ENCODE data around the gene WNK4.
A peak's percentile ranks its signal among the peaks of the same experiment; 100 is the strongest.

Gene WNK4

GRCh38 chr17:42797067-42798007 is 16.9 kb downstream of the WNK4 start:
- 94 to 95% methylated on average over 10 of the region's 10 CpGs for WGBS, 2 experiments
- Histone ChIP-seq H3K36me3 (ENCODE audit: control insufficient read depth, insufficient read depth, low read length) (no peaks in the 10 kb centered on the region), H3K27ac (ENCODE audit: insufficient read depth, low read depth, low read length, poor library complexity, severe bottlenecking) (no peak overlapping the region), H3K9me3 (ENCODE audit: control insufficient read depth, low read length) (no peaks in the 10 kb centered on the region), H3K4me1 (ENCODE audit: control insufficient read depth, insufficient read depth, low read length) (peaks cover 6% of the 10 kb centered on the region), H3K27me3 (ENCODE audit: control insufficient read depth, insufficient read depth, low read length, poor library complexity, severe bottlenecking) (peaks cover 13% of the 10 kb centered on the region), H3K4me3 (ENCODE audit: insufficient read depth, low read depth, low read length) (peak overlapping the region; percentile 89)

- Histone ChIP-seq H3K36me3 (ENCODE audit: control insufficient read depth, insufficient read depth, low read length) (no peaks in the 10 kb centered on the region), H3K27ac (ENCODE audit: insufficient read depth, low read depth, low read length, poor library complexity, severe bottlenecking) (no peak overlapping the region), H3K9me3 (ENCODE audit: control insufficient read depth, low read length) (no peaks in the 10 kb centered on the region), H3K4me1 (ENCODE audit: control insufficient read depth, insufficient read depth, low read length) (peaks cover 6% of the 10 kb centered on the region), H3K4me3 (ENCODE audit: insufficient read depth, low read depth, low read length) (peak overlapping the region; percentile 89), H3K27me3 (ENCODE audit: control insufficient read depth, insufficient read depth, low read length, poor library complexity, severe bottlenecking) (peaks cover 13% of the 10 kb centered on the region)
- 46 to 47% methylated on average over 10 of the region's 10 CpGs for WGBS, 2 experiments
Observed at GRCh38 chr17:42798011-42798382, 17.6 kb downstream of the WNK4 start.

- H3K27ac ChIP-seq (ENCODE audit: insufficient read depth, low read depth, low read length, poor library complexity, severe bottlenecking): no peak within 1 kb of the TSS
- WGBS, 2 experiments: 30% methylated on average over 66 of the region's 66 CpGs
- H3K4me1 ChIP-seq (ENCODE audit: control insufficient read depth, insufficient read depth, low read length): peaks cover 6% of the 10 kb centered on the region
- H3K9me3 ChIP-seq (ENCODE audit: control insufficient read depth, low read length): no peaks in the 10 kb centered on the region
- no peaks in the 10 kb centered on the region for H3K36me3 ChIP-seq (ENCODE audit: control insufficient read depth, insufficient read depth, low read length)
- H3K27me3 ChIP-seq (ENCODE audit: control insufficient read depth, insufficient read depth, low read length, poor library complexity, severe bottlenecking): peaks cover 13% of the 10 kb centered on the region
- peak within 1 kb of the TSS; percentile 89 for H3K4me3 ChIP-seq (ENCODE audit: insufficient read depth, low read depth, low read length)
Observed at GRCh38 chr17:42798383-42799380, 18.3 kb downstream of the WNK4 start, which contains the start of the genes CNTD1 and COA3. TSS of gene CNTD1 (plus strand) at chr17:42798861. CDS start at chr17:42799068, 207 bp downstream. TSS of gene COA3 (minus strand) at chr17:42798704. CDS start at chr17:42798681, 23 bp downstream.

GRCh38 chr17:42803074-42803883 is 22.9 kb downstream of the WNK4 start:
- WGBS, 2 experiments: 90 to 100% methylated on average over 2 of the region's 2 CpGs
- no peak overlapping the region for H3K27ac ChIP-seq (ENCODE audit: insufficient read depth, low read depth, low read length, poor library complexity, severe bottlenecking)
- no peaks in the 10 kb centered on the region for H3K4me1 ChIP-seq (ENCODE audit: control insufficient read depth, insufficient read depth, low read length)
- peaks cover 18% of the 10 kb centered on the region for H3K27me3 ChIP-seq (ENCODE audit: control insufficient read depth, insufficient read depth, low read length, poor library complexity, severe bottlenecking)
- no peak overlapping the region for H3K4me3 ChIP-seq (ENCODE audit: insufficient read depth, low read depth, low read length)
- no peaks in the 10 kb centered on the region for H3K9me3 ChIP-seq (ENCODE audit: control insufficient read depth, low read length)
- no peaks in the 10 kb centered on the region for H3K36me3 ChIP-seq (ENCODE audit: control insufficient read depth, insufficient read depth, low read length)

GRCh38 chr17:42804918-42805367 is 24.5 kb downstream of the WNK4 start:
- 90 to 91% methylated on average over 1 of the region's 1 CpG for WGBS, 2 experiments
- H3K36me3 ChIP-seq (ENCODE audit: control insufficient read depth, insufficient read depth, low read length): no peaks in the 10 kb centered on the region
- peaks cover 12% of the 10 kb centered on the region for H3K27me3 ChIP-seq (ENCODE audit: control insufficient read depth, insufficient read depth, low read length, poor library complexity, severe bottlenecking)
- H3K9me3 ChIP-seq (ENCODE audit: control insufficient read depth, low read length): no peaks in the 10 kb centered on the region
- H3K27ac ChIP-seq (ENCODE audit: insufficient read depth, low read depth, low read length, poor library complexity, severe bottlenecking): no peak overlapping the region
- H3K4me1 ChIP-seq (ENCODE audit: control insufficient read depth, insufficient read depth, low read length): no peaks in the 10 kb centered on the region
- H3K4me3 ChIP-seq (ENCODE audit: insufficient read depth, low read depth, low read length): no peak overlapping the region

- WGBS, 2 experiments: 91 to 93% methylated on average over 1 of the region's 1 CpG
Observed at GRCh38 chr17:42806249-42806648, 25.8 kb downstream of the WNK4 start.

GRCh38 chr17:42809250-42809649 is 28.8 kb downstream of the WNK4 start:
- H3K27me3 ChIP-seq (ENCODE audit: control insufficient read depth, insufficient read depth, low read length, poor library complexity, severe bottlenecking): peaks cover 5% of the 10 kb centered on the region
- no peak overlapping the region for H3K27ac ChIP-seq (ENCODE audit: insufficient read depth, low read depth, low read length, poor library complexity, severe bottlenecking)
- H3K4me1 ChIP-seq (ENCODE audit: control insufficient read depth, insufficient read depth, low read length): no peaks in the 10 kb centered on the region
- no peak overlapping the region for H3K4me3 ChIP-seq (ENCODE audit: insufficient read depth, low read depth, low read length)
- H3K36me3 ChIP-seq (ENCODE audit: control insufficient read depth, insufficient read depth, low read length): peaks cover 9% of the 10 kb centered on the region
- no peaks in the 10 kb centered on the region for H3K9me3 ChIP-seq (ENCODE audit: control insufficient read depth, low read length)
- 86 to 92% methylated on average over 3 of the region's 3 CpGs for WGBS, 2 experiments

More at GRCh38 chr17:42806249-42806648, 25.8 kb downstream of the WNK4 start:
- H3K27ac ChIP-seq (ENCODE audit: insufficient read depth, low read depth, low read length, poor library complexity, severe bottlenecking): no peak overlapping the region
- H3K36me3 ChIP-seq (ENCODE audit: control insufficient read depth, insufficient read depth, low read length): no peaks in the 10 kb centered on the region
- H3K4me1 ChIP-seq (ENCODE audit: control insufficient read depth, insufficient read depth, low read length): no peaks in the 10 kb centered on the region
- H3K4me3 ChIP-seq (ENCODE audit: insufficient read depth, low read depth, low read length): no peak overlapping the region
- H3K27me3 ChIP-seq (ENCODE audit: control insufficient read depth, insufficient read depth, low read length, poor library complexity, severe bottlenecking): peaks cover 5% of the 10 kb centered on the region
- no peaks in the 10 kb centered on the region for H3K9me3 ChIP-seq (ENCODE audit: control insufficient read depth, low read length)

- WGBS, 2 experiments: 92 to 93% methylated on average over 8 of the region's 8 CpGs
- Histone ChIP-seq H3K36me3 (ENCODE audit: control insufficient read depth, insufficient read depth, low read length) (peaks cover 43% of the 10 kb centered on the region), H3K4me1 (ENCODE audit: control insufficient read depth, insufficient read depth, low read length) (no peaks in the 10 kb centered on the region), H3K27ac (ENCODE audit: insufficient read depth, low read depth, low read length, poor library complexity, severe bottlenecking) (no peak overlapping the region), H3K4me3 (ENCODE audit: insufficient read depth, low read depth, low read length) (no peak overlapping the region), H3K27me3 (ENCODE audit: control insufficient read depth, insufficient read depth, low read length, poor library complexity, severe bottlenecking) (no peaks in the 10 kb centered on the region), H3K9me3 (ENCODE audit: control insufficient read depth, low read length) (no peaks in the 10 kb centered on the region)
Observed at GRCh38 chr17:42814633-42815399, 34.4 kb downstream of the WNK4 start.

GRCh38 chr17:42817866-42818265 is 37.5 kb downstream of the WNK4 start:
- peaks cover 40% of the 10 kb centered on the region for H3K36me3 ChIP-seq (ENCODE audit: control insufficient read depth, insufficient read depth, low read length)
- no peak overlapping the region for H3K4me3 ChIP-seq (ENCODE audit: insufficient read depth, low read depth, low read length)
- 97% methylated on average over 1 of the region's 1 CpG for WGBS, 2 experiments
- no peaks in the 10 kb centered on the region for H3K9me3 ChIP-seq (ENCODE audit: control insufficient read depth, low read length)
- no peaks in the 10 kb centered on the region for H3K4me1 ChIP-seq (ENCODE audit: control insufficient read depth, insufficient read depth, low read length)
- H3K27ac ChIP-seq (ENCODE audit: insufficient read depth, low read depth, low read length, poor library complexity, severe bottlenecking): no peak overlapping the region
- no peaks in the 10 kb centered on the region for H3K27me3 ChIP-seq (ENCODE audit: control insufficient read depth, insufficient read depth, low read length, poor library complexity, severe bottlenecking)
